Adrenal gland (tissue), 5 donors: ENCODE data around the gene KCNA2.

Source experiments
- CTCF ChIP-seq, 6 experiments: fragments of 450-650 bp in 4 of 6; fragments of 200-600 bp in 2 of 6; sonication (generic) in 1 of 6; IDR thresholded peaks; 1 replicate in 5 of 6; 2 replicates in 1 of 6; pipeline versions ENCODE4 v1.5.1 to v1.8.0; 2016 to 2021; ENCODE audit warnings: antibody characterized with exemption in 6 of 6, mild to moderate bottlenecking in 2 of 6, moderate library complexity in 1 of 6
- POLR2A ChIP-seq, 2 donors: fragments of 450-650 bp; IDR thresholded peaks; one replicate each; pipeline ENCODE4 v1.6.1; 2017; ENCODE audit warnings: antibody characterized with exemption in 2 of 2, mild to moderate bottlenecking in 2 of 2, moderate library complexity in 1 of 2
- donor health status: DM: no; HTN: no; CAD: no.

- no peak for TF ChIP-seq CTCF (IDR thresholded peaks at IDR 0.05)
- no peak for TF ChIP-seq POLR2A (IDR thresholded peaks at IDR 0.05)
Observed at GRCh38 chr1:110603058-110603457, 3.1 kb downstream of the KCNA2 start.
